Measurements from ENCODE around the gene MUC12.

GRCh38 chr7:100965045-100965722, 4.2 kb upstream of the MUC12 start:
- TF ChIP-seq CTCF (IDR thresholded peaks at IDR 0.05; ENCODE audit: insufficient read depth, low read depth, low read length) (no peak), EZH2 (IDR thresholded peaks at IDR 0.05; ENCODE audit: insufficient read depth, low read length) (no peak)

Measured in astrocyte (in vitro differentiated cells and primary cell).